ENCODE results near the gene SLC26A1.

GRCh38 chr4:1010395-1011021 is 17.3 kb upstream of the SLC26A1 start:
- TF ChIP-seq, protein P1, sequence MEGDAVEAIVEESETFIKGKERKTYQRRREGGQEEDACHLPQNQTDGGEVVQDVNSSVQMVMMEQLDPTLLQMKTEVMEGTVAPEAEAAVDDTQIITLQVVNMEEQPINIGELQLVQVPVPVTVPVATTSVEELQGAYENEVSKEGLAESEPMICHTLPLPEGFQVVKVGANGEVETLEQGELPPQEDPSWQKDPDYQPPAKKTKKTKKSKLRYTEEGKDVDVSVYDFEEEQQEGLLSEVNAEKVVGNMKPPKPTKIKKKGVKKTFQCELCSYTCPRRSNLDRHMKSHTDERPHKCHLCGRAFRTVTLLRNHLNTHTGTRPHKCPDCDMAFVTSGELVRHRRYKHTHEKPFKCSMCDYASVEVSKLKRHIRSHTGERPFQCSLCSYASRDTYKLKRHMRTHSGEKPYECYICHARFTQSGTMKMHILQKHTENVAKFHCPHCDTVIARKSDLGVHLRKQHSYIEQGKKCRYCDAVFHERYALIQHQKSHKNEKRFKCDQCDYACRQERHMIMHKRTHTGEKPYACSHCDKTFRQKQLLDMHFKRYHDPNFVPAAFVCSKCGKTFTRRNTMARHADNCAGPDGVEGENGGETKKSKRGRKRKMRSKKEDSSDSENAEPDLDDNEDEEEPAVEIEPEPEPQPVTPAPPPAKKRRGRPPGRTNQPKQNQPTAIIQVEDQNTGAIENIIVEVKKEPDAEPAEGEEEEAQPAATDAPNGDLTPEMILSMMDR (IDR thresholded peaks at IDR 0.05) = no peak
- peak; percentile 35 for TF ChIP-seq POLR2A (IDR thresholded peaks at IDR 0.05)
- TF ChIP-seq POLR2AphosphoS5 (IDR thresholded peaks at IDR 0.05) = peak; percentile 70
